NCI-H1930 (cell line): ENCODE data around the gene MKRN1.
"Not testable (repeated sequence)": the region's sequence is repeated elsewhere in the genome, so short reads cannot be mapped to it uniquely, and the experiment has no call there.

Experiments used
- DNase-seq, 2 experiments: peaks; one replicate each; lab custom pipeline; 2025; lab: John Stamatoyannopoulos, UW

The MKRN1 gene

GRCh38 chr7:140479062-140479738, at the start of gene MKRN1:
MKRN1 (minus strand) TSS chr7:140479505; CDS start chr7:140479344, 161 bp downstream.
- peak; percentile 98 for DNase-seq

GRCh38 chr7:140526787-140527664, 47.7 kb upstream of the MKRN1 start:
- DNase-seq = no peak

GRCh38 chr7:140526214-140526613, 46.9 kb upstream of the MKRN1 start:
- no peak for DNase-seq

GRCh38 chr7:140525743-140526142, 46.4 kb upstream of the MKRN1 start:
- no peak for DNase-seq

GRCh38 chr7:140521421-140521820, 42.1 kb upstream of the MKRN1 start:
- DNase-seq = no peak

GRCh38 chr7:140519007-140519399, 39.7 kb upstream of the MKRN1 start:
- DNase-seq = no peak

- DNase-seq = no peak
Measured at GRCh38 chr7:140518370-140519006, 39.2 kb upstream of the MKRN1 start.

- peak; percentile 68 to 78 for DNase-seq
Measured at GRCh38 chr7:140517546-140518369, 38.5 kb upstream of the MKRN1 start.

- DNase-seq = no peak
Measured at GRCh38 chr7:140512317-140513000, 33.2 kb upstream of the MKRN1 start.

- no peak for DNase-seq
Measured at GRCh38 chr7:140509789-140510188, 30.5 kb upstream of the MKRN1 start.

GRCh38 chr7:140507556-140507955, 28.3 kb upstream of the MKRN1 start:
- DNase-seq = not testable (repeated sequence)

GRCh38 chr7:140506788-140507464, 27.6 kb upstream of the MKRN1 start:
- DNase-seq = peak in 1 of 2 experiments; percentile 43

GRCh38 chr7:140501966-140502365, 22.7 kb upstream of the MKRN1 start:
- DNase-seq = no peak

GRCh38 chr7:140497807-140498206, 18.5 kb upstream of the MKRN1 start:
- not testable (repeated sequence) for DNase-seq

- DNase-seq = no peak
Measured at GRCh38 chr7:140497241-140497769, 18.0 kb upstream of the MKRN1 start.

- DNase-seq = no peak
Measured at GRCh38 chr7:140495514-140496097, 16.3 kb upstream of the MKRN1 start.

GRCh38 chr7:140494867-140495266, 15.6 kb upstream of the MKRN1 start:
- DNase-seq = no peak

- DNase-seq = no peak
Measured at GRCh38 chr7:140489026-140489359, 9.7 kb upstream of the MKRN1 start.

- no peak for DNase-seq
Measured at GRCh38 chr7:140485500-140486265, 6.4 kb upstream of the MKRN1 start.
